Activated naive CD4-positive, alpha-beta T cell treated with anti-CD3 and anti-CD28 coated beads for 36 hours (primary cell): Measurements from ENCODE around the gene KLHL22. TPM values are rescaled to one million over a fixed set of nuclear protein-coding genes. Genes with fewer than 3 reads are reported as not detected.

ENCODE experiments used
- CTCF ChIA-PET: fragments of 350-600 bp; sonication (Branson Sonifier 250); formaldehyde crosslinking; loops from one replicate; lab custom pipeline; 2021; ENCODE audit warnings: antibody characterized with exemption; lab: Charles Lee
- DNase-seq: peaks from one replicate; pipeline ENCODE4 v3.0.0-alpha.2; 2020
- H3K27ac Mint-ChIP-seq: one replicate; pipeline ENCODE4 v1.8.0; 2021; ENCODE audit warnings: mild to moderate bottlenecking, mixed read lengths
- H3K27me3 Mint-ChIP-seq: one replicate; pipeline ENCODE4 v1.8.0; 2021; ENCODE audit warnings: low read depth, mixed read lengths
- H3K36me3 Mint-ChIP-seq: one replicate; pipeline ENCODE4 v1.8.0; 2021; ENCODE audit warnings: low read depth, mixed read lengths
- H3K4me1 Mint-ChIP-seq: one replicate; pipeline ENCODE4 v1.8.0; 2021; ENCODE audit warnings: low read depth, mixed read lengths
- H3K4me3 Mint-ChIP-seq: one replicate; pipeline ENCODE4 v1.8.0; 2021; ENCODE audit warnings: mild to moderate bottlenecking, moderate library complexity, mixed read lengths
- H3K9me3 Mint-ChIP-seq: one replicate; pipeline ENCODE4 v1.8.0; 2021; ENCODE audit warnings: mixed read lengths
- intact Hi-C: fragments of 100-400 bp; cut with micrococcal nuclease; formaldehyde crosslinking; loops from one replicate; pipeline ENCODE4 v1.15.1; 2023
- total RNA-seq, 2 experiments: library from RNA; stranded (reverse); gene quantifications; one replicate each; pipeline ENCODE4 v1.2.3, GENCODE V29; 2021

The KLHL22 gene
- total RNA-seq, 2 experiments from 2014 or later, result 10.1 to 11.7 TPM

GRCh38 chr22:20402960-20403778 lies 92.4 kb downstream of the KLHL22 start:
- DNase-seq, result no peak
- Mint-ChIP-seq H3K27me3 (no peaks in the 10 kb centered on the region), H3K27ac (no peak overlapping the region), H3K4me3 (no peak overlapping the region), H3K36me3 (peaks cover 6% of the 10 kb centered on the region), H3K4me1 (peaks cover 4% of the 10 kb centered on the region), H3K9me3 (no peaks in the 10 kb centered on the region)
- intact Hi-C loops, result no loop called here
- CTCF ChIA-PET, result interaction anchor here (1.3 kb wide), 1 partner anchor 53 kb away, joined by 3 read pairs; no protein-coding TSS in a partner anchor

GRCh38 chr22:20401376-20402014 lies 94.1 kb downstream of the KLHL22 start:
- Mint-ChIP-seq H3K4me3 (no peak overlapping the region), H3K27me3 (no peaks in the 10 kb centered on the region), H3K36me3 (peaks cover 4% of the 10 kb centered on the region), H3K4me1 (peaks cover 13% of the 10 kb centered on the region), H3K27ac (no peak overlapping the region), H3K9me3 (no peaks in the 10 kb centered on the region)
- CTCF ChIA-PET, result no interaction called here
- no peak for DNase-seq
- intact Hi-C loops, result no loop called here

- no peak overlapping the region for H3K4me3 Mint-ChIP-seq
- no peak for DNase-seq
- CTCF ChIA-PET, result no interaction called here
Measured at GRCh38 chr22:20400606-20401375, 94.8 kb downstream of the KLHL22 start.

GRCh38 chr22:20399866-20400605 lies 95.6 kb downstream of the KLHL22 start:
- H3K27me3 Mint-ChIP-seq, result no peaks in the 10 kb centered on the region
- H3K9me3 Mint-ChIP-seq, result no peaks in the 10 kb centered on the region
- H3K36me3 Mint-ChIP-seq, result peaks cover 2% of the 10 kb centered on the region
- H3K4me1 Mint-ChIP-seq, result peaks cover 26% of the 10 kb centered on the region
- intact Hi-C loops, result loop anchor here (10.0 kb wide), 1 partner anchor 75 kb away; the partner anchor contains the start of gene DGCR6L
- H3K4me3 Mint-ChIP-seq, result no peak overlapping the region
- CTCF ChIA-PET, result no interaction called here
- no peak for DNase-seq
- H3K27ac Mint-ChIP-seq, result no peak overlapping the region

More at GRCh38 chr22:20400606-20401375, 94.8 kb downstream of the KLHL22 start:
- Mint-ChIP-seq H3K27ac (no peak overlapping the region), H3K36me3 (peaks cover 2% of the 10 kb centered on the region), H3K9me3 (no peaks in the 10 kb centered on the region), H3K4me1 (peaks cover 20% of the 10 kb centered on the region), H3K27me3 (no peaks in the 10 kb centered on the region)
- intact Hi-C loops, result no loop called here

GRCh38 chr22:20398420-20398819 lies 97.2 kb downstream of the KLHL22 start:
- no peak for DNase-seq
- intact Hi-C loops, result loop anchor here (10.0 kb wide), 1 partner anchor 74 kb away; the partner anchor contains the start of gene DGCR6L
- no peak overlapping the region for H3K27ac Mint-ChIP-seq
- peaks cover 33% of the 10 kb centered on the region for H3K4me1 Mint-ChIP-seq
- no peak overlapping the region for H3K4me3 Mint-ChIP-seq
- H3K36me3 Mint-ChIP-seq, result peaks cover 2% of the 10 kb centered on the region
- H3K27me3 Mint-ChIP-seq, result no peaks in the 10 kb centered on the region
- CTCF ChIA-PET, result interaction anchor here (0.7 kb wide), 1 partner anchor 58 kb away, joined by 4 read pairs; no protein-coding TSS in a partner anchor
- no peaks in the 10 kb centered on the region for H3K9me3 Mint-ChIP-seq

- H3K4me3 Mint-ChIP-seq, result no peak overlapping the region
- DNase-seq, result no peak
- peaks cover 33% of the 10 kb centered on the region for H3K4me1 Mint-ChIP-seq
- no peak overlapping the region for H3K27ac Mint-ChIP-seq
- peaks cover 2% of the 10 kb centered on the region for H3K36me3 Mint-ChIP-seq
- no peaks in the 10 kb centered on the region for H3K9me3 Mint-ChIP-seq
- CTCF ChIA-PET, result no interaction called here
- intact Hi-C loops, result loop anchor here (10.0 kb wide), 1 partner anchor 73 kb away; the partner anchor contains the start of gene DGCR6L
- no peaks in the 10 kb centered on the region for H3K27me3 Mint-ChIP-seq
Measured at GRCh38 chr22:20397498-20397897, 98.1 kb downstream of the KLHL22 start.

GRCh38 chr22:20396639-20397038 lies 99.0 kb downstream of the KLHL22 start:
- no peak for DNase-seq
- Mint-ChIP-seq H3K4me3 (no peak overlapping the region), H3K27me3 (no peaks in the 10 kb centered on the region), H3K27ac (no peak overlapping the region), H3K9me3 (no peaks in the 10 kb centered on the region), H3K4me1 (peaks cover 33% of the 10 kb centered on the region), H3K36me3 (peaks cover 2% of the 10 kb centered on the region)
- intact Hi-C loops, result loop anchor here (10.0 kb wide), 1 partner anchor 72 kb away; the partner anchor contains the start of gene DGCR6L
- CTCF ChIA-PET, result interaction anchor here (1.2 kb wide), 1 partner anchor 16 kb away, joined by 4 read pairs; no protein-coding TSS in a partner anchor

- Mint-ChIP-seq H3K4me3 (peak overlapping the region; percentile 86), H3K27me3 (no peaks in the 10 kb centered on the region), H3K4me1 (peaks cover 33% of the 10 kb centered on the region), H3K9me3 (no peaks in the 10 kb centered on the region), H3K27ac (no peak overlapping the region), H3K36me3 (no peaks in the 10 kb centered on the region)
- CTCF ChIA-PET, result interaction anchor here (0.6 to 1.2 kb wide), 2 partner anchors 16 to 247 kb away, joined by 3 to 4 read pairs; no protein-coding TSS in a partner anchor
- DNase-seq, result no peak
- intact Hi-C loops, result loop anchor here (10.0 kb wide), 1 partner anchor 71 kb away; the partner anchor contains the start of gene DGCR6L
Measured at GRCh38 chr22:20395907-20396287, 99.7 kb downstream of the KLHL22 start.

GRCh38 chr22:20395181-20395906 lies 100.3 kb downstream of the KLHL22 start:
- CTCF ChIA-PET, result interaction anchor here (0.6 to 1.1 kb wide), 2 partner anchors 13 to 248 kb away, joined by 3 read pairs; no protein-coding TSS in a partner anchor
- peak overlapping the region; percentile 86 for H3K4me3 Mint-ChIP-seq
- no peak for DNase-seq

GRCh38 chr22:20393705-20394476 lies 101.7 kb downstream of the KLHL22 start, which contains the start of gene ZNF74:
TSS of gene ZNF74 (plus strand) at chr22:20394151. CDS start at chr22:20394629, 478 bp downstream.
- Mint-ChIP-seq H3K9me3 (peaks cover 2% of the 10 kb centered on the region), H3K27me3 (no peaks in the 10 kb centered on the region), H3K4me3 (peak within 1 kb of the TSS; percentile 86), H3K36me3 (no peaks in the 10 kb centered on the region), H3K27ac (peak within 1 kb of the TSS; percentile 88), H3K4me1 (peaks cover 30% of the 10 kb centered on the region)
- intact Hi-C loops, result loop anchor here (10.0 kb wide), 1 partner anchor 69 kb away; the partner anchor contains the start of gene DGCR6L
- peak; percentile 90 for DNase-seq
- CTCF ChIA-PET, result interaction anchor here (0.6 to 1.5 kb wide), 4 partner anchors 11 to 1223 kb away, joined by 3 to 5 read pairs (median 4); no protein-coding TSS in a partner anchor

More at GRCh38 chr22:20395181-20395906, 100.3 kb downstream of the KLHL22 start:
- intact Hi-C loops, result loop anchor here (10.0 kb wide), 1 partner anchor 71 kb away; the partner anchor contains the start of gene DGCR6L
- Mint-ChIP-seq H3K36me3 (no peaks in the 10 kb centered on the region), H3K27ac (no peak overlapping the region), H3K27me3 (no peaks in the 10 kb centered on the region), H3K9me3 (no peaks in the 10 kb centered on the region), H3K4me1 (peaks cover 33% of the 10 kb centered on the region)
